ENCODE measurements around the gene S100A2.

Gene S100A2

GRCh38 chr1:153565529-153566374 is at the start of gene S100A2:
S100A2 (minus strand) TSS chr1:153565844; CDS start chr1:153563877, 1,967 bp downstream.
- no peak for DNase-seq

GRCh38 chr1:153615406-153615805 is 49.8 kb upstream of the S100A2 start:
- DNase-seq, result no peak

DNA sequence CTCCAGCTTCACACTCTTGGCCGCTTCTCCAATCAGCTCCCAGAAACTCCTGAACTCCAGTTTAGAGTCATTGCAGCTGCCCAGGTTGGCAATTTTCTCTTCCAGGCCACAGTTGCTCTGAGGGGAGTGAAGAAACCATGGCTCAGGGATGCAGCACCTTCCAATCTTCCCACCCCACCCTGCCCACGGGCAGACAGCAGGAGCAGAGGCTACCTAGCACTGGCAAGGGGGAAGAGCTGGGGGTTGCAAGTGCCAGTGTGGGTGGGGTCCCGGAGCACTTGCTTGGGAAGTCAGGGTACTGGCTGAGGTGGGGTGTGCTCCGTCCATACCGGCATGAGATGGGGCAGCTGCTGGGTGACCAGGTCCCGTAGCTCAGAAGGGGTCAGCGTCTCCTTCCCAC is 49.3 kb upstream of the S100A2 start:
- DNase-seq, result no peak

- DNase-seq, result no peak
Measured at GRCh38 chr1:153614189-153614900, 48.7 kb upstream of the S100A2 start.

GRCh38 chr1:153613406-153613805 is 47.8 kb upstream of the S100A2 start:
- DNase-seq, result no peak

DNA sequence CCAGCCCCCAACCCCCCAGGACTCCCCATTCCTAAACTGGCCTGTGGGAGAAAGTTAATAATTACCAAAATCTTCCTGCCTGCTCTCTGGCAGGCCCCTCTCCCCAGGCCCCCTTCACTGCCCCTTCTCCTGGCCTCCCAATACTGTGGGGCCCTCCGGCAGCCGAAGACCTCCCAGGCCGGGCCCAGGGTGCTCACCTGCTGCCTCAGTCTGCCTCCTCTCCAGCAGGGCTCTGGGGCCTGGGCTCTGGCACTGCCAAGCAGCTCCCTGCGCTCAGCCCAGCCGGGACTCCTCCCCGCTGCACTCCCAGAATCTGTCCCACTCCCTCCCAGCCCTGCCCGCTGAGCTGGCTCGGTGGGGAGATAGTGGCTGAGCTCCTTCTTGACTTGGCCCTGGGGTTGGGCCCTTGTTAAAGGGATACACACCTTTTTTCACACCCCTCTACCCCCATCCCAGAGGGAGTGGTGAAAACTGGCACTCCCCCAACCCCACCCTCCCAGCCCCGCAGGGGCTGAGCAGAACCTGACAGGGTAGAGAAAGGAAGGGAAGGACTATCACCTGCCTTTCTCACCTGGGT is 47.2 kb upstream of the S100A2 start, which contains the start of gene S100A16:
Gene S100A16 (minus strand): TSS at position 383 of the 577 bp plus-strand sequence. CDS start 4,986 bp downstream, outside the sequence.
- DNase-seq, result no peak

GRCh38 chr1:153612111-153612754 is 46.6 kb upstream of the S100A2 start:
- no peak for DNase-seq

GRCh38 chr1:153611356-153611755 is 45.7 kb upstream of the S100A2 start:
- no peak for DNase-seq

DNA sequence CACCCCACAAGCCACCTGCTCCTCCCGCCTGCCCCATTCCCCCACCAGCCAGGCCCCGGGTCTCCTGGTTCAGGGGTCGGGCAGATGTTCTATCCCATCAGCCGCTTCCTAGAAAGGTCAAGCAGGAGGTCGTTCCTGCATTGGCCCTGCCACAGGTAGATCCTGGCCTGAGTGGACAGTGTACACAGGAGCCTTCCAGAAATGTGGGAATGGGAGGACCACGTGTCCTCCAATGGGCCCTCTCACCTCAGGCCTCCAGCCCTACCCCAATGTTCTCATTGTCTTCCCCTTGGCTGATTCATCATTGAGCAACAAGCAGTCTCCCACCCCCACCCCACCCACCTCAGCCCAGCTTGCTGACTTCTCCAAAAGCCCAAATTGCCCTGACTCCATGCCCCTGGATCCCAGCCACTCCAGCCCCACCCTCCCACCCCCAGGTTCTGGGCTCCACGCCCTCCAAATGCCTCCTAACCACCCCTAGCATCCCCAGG is 45.2 kb upstream of the S100A2 start:
- no peak for DNase-seq

GRCh38 chr1:153610334-153610733 is 44.7 kb upstream of the S100A2 start:
- DNase-seq, result no peak

- DNase-seq, result no peak
Measured at GRCh38 chr1:153609585-153609907, 43.9 kb upstream of the S100A2 start.

GRCh38 chr1:153608742-153609584 is 43.3 kb upstream of the S100A2 start:
- no peak for DNase-seq

DNA sequence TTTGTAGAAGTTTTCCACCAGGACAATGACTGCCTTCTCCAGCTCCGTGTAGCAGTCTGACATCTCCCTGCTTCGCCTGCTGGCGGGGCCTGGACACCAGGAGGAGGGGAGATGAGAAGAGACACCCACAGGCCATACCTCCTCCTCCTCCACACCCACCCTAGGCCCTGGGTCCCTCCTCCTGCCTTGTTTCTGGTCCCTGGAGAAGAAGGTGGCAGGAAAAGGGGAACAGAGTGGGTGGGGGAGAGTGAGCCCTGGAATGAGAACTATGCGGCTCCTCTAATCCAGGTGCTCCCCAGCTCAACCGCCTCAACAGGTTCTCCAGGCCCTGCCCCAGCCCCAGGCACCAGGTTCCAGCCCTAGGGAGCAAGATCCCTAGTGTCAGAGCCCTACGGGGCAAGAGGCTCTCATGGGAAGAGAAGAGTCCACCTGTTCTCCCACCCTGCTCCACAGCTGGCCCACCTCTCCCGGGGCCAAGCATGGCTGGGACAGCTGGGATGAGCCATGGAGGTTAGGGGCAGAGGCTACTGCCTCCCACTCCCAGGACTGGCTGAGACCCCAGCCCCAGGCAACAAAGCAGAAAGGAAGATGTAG is 42.5 kb upstream of the S100A2 start:
- DNase-seq, result no peak

DNA sequence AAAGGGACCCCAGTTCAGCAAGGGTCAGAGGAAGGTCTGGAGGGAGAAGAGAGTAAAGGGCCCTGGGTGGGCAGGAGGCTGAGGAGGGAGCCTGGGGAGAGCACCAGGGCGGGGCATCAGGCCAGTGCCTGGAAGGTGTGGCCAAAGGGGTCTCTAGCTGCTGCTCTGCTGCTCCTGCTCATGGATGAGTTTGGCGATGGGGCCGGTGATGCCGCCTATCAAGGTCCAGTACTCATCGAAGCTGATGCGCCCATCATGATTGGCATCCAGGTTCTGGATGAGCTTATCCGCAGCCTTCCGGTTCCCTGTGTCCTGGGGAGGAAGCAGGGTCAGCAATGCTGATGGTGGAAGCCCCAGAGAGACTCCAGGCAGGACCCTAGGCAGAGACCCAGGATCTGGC is 41.7 kb upstream of the S100A2 start:
- DNase-seq, result no peak

DNA sequence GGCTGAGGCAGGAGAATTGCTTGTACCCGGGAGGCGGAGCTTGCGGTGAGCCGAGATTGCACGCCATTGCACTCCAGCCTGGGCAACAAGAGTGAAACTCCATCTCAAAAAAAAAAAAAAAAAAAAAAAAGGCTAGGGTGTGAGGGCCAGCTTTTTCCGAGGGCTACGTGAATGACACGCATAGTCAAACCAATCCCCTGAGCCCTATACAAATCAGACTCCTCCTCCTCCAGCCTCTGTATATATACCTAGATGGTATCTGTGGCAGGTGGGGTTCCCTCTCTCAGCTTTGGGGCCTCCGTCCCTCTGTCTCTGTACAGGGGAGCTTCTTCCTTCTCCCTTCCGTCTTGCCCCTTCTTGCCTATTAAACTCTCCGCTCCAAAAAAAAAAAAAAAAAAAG is 40.5 kb upstream of the S100A2 start:
- DNase-seq, result no peak

GRCh38 chr1:153602749-153603148 is 37.1 kb upstream of the S100A2 start:
- no peak for DNase-seq

- no peak for DNase-seq
Measured at GRCh38 chr1:153599847-153600246, 34.2 kb upstream of the S100A2 start.

DNA sequence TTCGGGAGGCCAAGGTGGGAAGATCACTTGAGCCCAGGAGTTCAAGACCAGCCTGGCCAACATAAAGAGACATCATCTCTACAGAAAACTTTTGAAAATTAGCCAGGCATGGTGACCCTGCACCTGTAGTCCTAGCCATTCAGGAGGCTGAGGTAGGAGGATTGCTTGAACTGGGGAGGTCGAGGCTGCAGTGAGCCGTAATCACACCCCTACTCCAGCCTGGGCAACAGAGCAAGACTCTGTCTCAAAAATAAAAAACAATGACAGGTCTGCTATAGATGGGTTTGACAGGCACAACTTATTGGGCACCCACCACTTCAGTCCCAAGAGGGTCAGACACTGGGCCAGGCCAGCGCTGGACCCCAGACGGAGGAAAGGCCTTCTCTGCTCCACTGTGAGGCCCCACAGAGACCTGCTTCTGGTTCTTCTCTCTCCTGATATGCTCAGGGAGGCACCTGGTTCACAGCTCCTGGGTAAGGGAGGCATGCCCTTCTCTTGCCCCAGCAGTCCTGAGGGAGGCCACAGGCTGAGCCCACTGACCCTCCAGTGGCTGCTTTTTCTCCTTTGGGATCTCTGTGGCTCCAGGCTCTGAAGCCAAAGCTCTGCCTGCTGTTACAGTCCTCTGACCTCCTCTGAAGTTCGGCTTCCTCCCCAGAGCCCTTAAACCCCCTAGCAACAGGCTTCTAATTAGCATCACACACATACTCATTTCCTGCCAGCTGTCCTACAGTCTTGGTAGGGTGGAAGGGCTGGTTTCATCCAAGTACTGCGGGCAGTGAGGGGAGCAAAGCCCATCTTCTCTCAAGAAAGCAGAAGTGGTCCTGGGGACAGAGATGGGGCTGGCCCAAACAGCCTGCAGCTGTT is 32.9 kb upstream of the S100A2 start:
- DNase-seq, result no peak

DNA sequence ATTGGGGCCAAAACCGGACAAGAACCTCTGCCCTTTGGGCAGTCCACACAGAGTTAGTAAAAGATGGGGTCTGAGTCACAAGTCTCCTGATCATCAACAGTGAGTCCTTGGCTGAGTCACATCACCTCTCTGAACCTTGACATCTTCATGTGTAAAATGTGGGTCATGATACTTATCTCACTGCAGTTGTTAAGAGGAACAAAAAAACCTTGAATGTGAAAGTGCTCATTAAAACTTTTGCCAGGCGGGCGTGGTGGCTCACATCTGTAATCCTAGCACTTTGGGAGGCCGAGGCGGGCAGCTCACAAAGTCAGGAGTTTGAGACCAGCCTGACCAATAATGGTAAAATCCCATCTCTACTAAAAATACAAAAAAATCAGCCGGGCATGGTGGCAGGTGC is 31.6 kb upstream of the S100A2 start:
- no peak for DNase-seq

DNA sequence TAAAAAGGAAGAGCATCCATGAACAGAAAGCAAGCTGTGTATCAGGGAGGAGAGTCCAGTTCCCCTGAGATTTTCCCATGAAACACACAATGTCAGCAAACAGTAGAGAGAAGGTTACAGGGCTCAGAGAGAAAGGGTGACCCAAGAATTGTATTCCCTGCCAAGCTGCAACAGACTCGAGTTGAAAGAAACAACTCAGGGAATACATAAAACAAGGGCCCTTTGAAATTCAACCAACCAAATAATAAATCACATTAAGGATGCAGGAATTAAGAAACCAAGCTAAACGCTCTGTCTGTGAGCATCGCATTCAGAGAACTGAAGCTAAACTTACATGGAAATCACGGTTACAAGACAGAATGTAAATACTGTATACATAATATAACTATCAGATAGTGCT is 27.1 kb upstream of the S100A2 start:
- DNase-seq, result no peak

DNA sequence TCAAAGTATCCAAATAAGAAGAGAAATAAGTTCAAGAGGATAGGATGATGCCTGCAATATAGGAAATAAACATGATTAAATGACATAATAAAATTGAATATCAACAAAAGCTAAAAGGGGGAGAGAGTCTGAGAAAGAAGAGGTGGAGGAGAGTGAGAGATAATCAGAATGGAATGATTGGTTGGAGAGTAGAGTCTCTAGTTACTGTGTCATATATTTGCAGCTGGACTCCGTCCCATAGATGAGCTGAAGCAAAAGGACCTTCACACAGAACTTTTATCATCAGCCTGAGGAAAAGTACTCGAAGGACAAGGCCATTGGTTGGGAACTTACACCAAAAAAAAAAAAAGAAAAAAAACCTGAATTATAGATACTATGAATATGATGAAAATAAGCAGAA is 22.8 kb upstream of the S100A2 start:
- no peak for DNase-seq

Measured in NCI-H2227 treated with DMSO at 0.1 percent for 48 hours (cell line).